Measurements from ENCODE around the gene AATK. TPM values are rescaled to one million over a fixed set of nuclear protein-coding genes. Genes with fewer than 3 reads are reported as not detected.

The AATK gene
- polyA plus RNA-seq, 12 donors, result 4.4 to 12.8 (median 9.4) TPM; not detected in 1

DNA sequence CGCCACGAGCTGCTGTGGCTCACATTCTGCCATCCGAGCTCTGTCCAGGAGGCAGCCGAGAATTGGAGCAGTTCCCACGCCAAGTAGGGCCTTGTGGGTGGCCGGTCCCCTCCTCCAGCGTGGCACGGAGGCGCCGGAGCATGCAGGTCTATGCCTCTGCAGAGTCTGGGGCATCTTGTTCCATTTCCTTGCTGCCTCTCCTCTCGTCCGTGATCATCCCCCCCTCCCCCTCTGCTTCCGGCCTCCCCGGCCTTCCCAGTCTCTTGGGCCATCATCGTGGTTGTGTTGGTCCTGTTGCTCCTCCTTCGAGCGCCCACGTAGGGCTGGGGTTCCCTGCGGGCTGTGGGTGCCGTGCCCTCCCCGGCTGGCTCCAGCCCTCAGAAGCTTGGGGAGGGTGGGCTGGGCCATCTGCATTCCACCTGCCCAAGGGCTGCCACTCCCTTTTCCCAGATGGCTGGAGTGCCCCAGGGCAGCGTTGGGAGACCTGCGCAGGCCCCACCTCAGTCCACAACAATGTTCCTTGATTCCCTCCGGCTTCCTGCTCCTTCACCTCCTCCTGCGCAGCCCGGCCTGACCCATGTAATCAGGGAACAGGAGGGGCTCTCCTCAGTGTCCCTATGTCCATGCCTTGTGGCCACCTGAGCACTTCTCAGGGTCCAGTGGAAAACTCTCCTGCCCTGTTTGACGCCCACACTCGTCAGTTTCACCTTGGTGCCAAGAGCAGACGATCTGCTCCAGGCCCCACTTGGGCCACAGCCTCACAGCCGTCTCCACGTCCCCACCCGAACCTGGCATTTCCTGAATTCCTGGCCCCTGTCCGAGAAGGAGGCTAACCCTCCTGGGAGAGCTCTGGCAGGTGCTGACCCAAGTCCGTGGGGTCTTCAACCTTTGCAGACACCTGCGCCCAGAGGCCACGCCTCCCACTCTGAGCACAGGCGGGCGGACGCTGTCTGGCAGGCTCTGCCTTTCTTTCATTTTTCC is 94.0 kb downstream of the AATK start:
- no peak for DNase-seq

DNA sequence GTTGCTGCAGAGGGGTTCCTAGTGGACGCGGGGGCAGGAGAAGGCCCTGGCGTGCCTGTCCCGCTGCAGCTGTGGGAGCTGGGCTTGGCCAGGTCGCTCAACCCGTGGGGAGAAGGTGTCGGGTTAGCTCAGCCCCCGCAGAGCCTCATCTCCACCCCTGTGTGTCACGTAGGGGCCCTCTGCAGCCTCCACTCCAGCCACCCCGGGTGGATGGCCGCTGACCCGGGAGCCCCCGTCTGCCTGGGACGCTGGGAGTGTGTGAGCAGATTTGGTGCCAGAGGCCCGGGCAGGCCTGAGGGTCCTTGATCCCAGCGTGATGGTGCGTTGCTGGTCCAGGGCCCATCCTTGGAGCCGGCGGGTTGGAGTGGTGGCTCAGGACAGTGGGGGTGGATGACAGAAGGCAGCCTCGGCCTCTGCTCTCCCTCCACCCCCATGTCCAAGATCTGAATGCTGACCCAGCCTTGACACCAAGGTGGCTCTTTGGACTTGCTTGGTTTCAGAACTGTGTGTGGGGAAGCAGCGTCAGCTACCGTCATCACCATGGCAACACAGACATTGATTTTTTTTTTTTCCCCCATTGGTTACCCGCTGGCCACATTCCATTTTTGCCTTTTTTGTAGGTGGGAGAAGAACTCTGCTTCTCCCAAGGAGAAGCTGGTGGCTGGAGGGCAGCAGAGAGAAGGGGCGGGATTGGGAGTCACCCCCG is 95.3 kb downstream of the AATK start:
- DNase-seq, result no peak

DNA sequence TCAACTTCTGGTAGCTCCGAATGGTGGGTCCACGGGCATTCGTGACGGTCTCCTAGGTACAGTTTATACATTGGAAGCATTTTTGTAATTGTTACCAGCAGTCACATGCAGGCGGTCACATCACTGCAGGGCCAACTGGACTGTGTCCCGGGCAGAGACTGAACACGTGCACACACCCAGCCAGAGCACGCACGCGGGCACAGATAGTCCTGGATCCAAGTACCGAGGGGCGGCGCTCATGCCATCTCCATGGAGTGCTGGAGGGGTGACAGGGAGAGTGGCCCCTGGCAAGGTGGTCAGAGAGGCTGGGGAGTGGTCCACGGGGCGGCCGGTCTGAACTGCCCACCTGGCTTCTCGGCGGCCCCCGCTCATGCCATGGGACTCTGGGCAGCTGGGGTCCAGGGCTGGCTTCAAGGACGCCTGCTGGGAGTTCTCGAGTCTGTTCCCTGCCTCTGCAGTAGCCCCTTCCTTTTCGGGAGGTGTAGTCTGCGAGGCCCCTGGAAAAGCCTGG is 96.8 kb downstream of the AATK start:
- DNase-seq, result no peak

DNA sequence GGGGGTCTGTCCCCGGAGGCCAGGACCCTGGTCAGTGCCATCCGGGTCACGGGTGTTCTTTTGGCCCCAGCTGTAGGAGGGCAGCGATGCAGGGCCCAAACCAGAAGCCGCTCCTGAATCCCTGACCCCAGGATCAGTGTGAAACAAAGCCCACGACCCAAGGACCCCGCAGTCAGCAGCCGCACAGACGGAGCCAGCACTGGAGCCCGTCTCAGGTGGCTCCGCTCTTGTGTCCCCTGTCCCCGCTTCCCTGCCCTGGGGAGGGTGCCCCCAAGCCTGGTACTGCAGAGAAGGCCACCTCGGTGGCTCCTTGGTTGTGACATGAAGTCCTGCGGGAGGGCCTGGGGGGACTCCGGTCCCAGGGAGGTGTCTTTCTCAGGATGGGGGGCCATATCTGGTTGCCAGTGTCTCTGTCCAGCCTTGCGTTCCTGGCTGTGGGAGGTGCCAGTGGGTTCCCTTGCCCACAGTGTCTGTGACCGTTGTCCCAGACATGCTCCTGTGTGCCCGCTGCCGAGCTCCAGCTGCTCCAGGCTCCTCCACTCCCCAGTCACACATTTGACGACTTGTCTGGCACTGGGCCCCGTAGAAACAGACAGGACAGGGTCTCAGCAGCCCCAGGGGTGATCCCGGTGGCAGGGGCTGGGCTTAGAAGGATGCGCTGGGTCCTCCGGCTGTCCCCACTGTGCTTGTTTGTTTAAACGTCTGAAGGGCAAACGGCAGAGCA is 97.4 kb downstream of the AATK start:
- no peak for DNase-seq

DNA sequence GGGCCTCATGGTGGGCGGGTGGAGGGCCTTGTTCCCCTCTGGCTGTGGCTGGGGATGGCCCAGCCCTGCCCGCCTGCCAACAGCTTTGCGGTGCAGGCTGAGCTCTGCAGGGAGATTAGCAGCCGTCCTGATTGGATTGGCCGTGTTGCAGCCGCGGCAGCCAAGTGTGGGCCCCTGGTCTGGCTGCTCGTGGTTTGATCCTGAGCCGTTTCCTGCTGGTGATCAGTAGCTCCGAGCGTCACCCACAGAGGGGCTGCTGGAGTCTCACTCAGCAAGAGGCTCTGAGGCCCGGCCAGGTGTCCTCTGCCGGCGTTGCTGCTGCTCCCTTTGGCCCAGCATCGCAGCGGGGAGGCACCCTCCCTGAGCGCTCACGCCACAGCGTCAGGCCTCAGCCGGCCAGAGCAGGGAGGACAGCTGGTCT is 98.6 kb downstream of the AATK start:
- DNase-seq, result no peak

Other genes with a start within 250 kb of the AATK start
- 10 to 100 TPM in 11 of 12 donors, not detected in 1; 18.7 to 27.3 (median 22.7) TPM for gene CHMP6, start 174.4 kb downstream of the AATK start, polyA plus RNA-seq (ENCODE audit: insufficient read length in 12 of 12)
- gene BAIAP2, start 131.1 kb downstream of the AATK start, polyA plus RNA-seq (ENCODE audit: insufficient read length in 12 of 12), result 10 to 100 TPM in 11 of 12 donors, not detected in 1; 11.6 to 40.3 (median 17.2) TPM
- 1 to 10 TPM in 1 of 12 donors, under 1 TPM in 8, not detected in 3; 0.12 to 2.6 (median 0.47) TPM for gene PVALEF, start 714 bp downstream of the AATK start, polyA plus RNA-seq (ENCODE audit: insufficient read length in 12 of 12)
- 10 to 100 TPM in 1 of 12 donors, 1 to 10 TPM in 10, not detected in 1; 4.7 to 15.4 (median 8.1) TPM for gene CEP131, start 56.7 kb upstream of the AATK start, polyA plus RNA-seq (ENCODE audit: insufficient read length in 12 of 12)
- gene TEPSIN, start 72.8 kb upstream of the AATK start, polyA plus RNA-seq (ENCODE audit: insufficient read length in 12 of 12), result 10 to 100 TPM in 8 of 12 donors, 1 to 10 TPM in 3, not detected in 1; 7.9 to 25.7 (median 11.9) TPM
- gene NDUFAF8, start 73.1 kb upstream of the AATK start, polyA plus RNA-seq (ENCODE audit: insufficient read length in 12 of 12), result 10 to 100 TPM in 11 of 12 donors, not detected in 1; 31.7 to 90.1 (median 39.0) TPM
- gene SLC38A10, start 129.1 kb upstream of the AATK start, polyA plus RNA-seq (ENCODE audit: insufficient read length in 12 of 12), result 10 to 100 TPM in 11 of 12 donors, not detected in 1; 32.7 to 57.4 (median 40.4) TPM
- gene BAHCC1, start 229.2 kb upstream of the AATK start, polyA plus RNA-seq (ENCODE audit: insufficient read length in 12 of 12), result 10 to 100 TPM in 6 of 12 donors, 1 to 10 TPM in 5, not detected in 1; 7.5 to 23.4 (median 10.8) TPM